AG04449 (cell line): ENCODE results near the gene ZIC5.

Source experiments
- CTCF ChIA-PET: fragments of 350-600 bp; formaldehyde crosslinking; extraction: SDS; loops from one replicate; lab custom pipeline; 2021; ENCODE audit warnings: antibody characterized with exemption; lab: Yijun Ruan, JAX
- POLR2A ChIA-PET: fragments of 400-600, 350-600 bp; formaldehyde crosslinking; extraction: SDS; loops from one replicate; lab custom pipeline; 2020; ENCODE audit warnings: antibody characterized with exemption, inconsistent platforms; lab: Yijun Ruan, JAX
- DNase-seq: peaks from one replicate; pipeline ENCODE4 v3.0.0-alpha.2; 2010; ENCODE audit warnings: low read depth, low spot score
- H3K4me3 ChIP-seq: 2 replicates; pipeline ENCODE4 v1.5.1; 2011; ENCODE audit warnings: low read depth, mild to moderate bottlenecking, control low read depth, low read length
- TF ChIP-seq, protein P1 (sequence below): IDR thresholded peaks from one replicate; pipeline ENCODE4 v1.5.1; 2011; ENCODE audit warnings: mild to moderate bottlenecking, moderate library complexity, low read length, control low read depth, inconsistent platforms; ENCODE audit not compliant: insufficient read depth; ENCODE audit errors: missing control alignments

ZIC5 gene

DNA sequence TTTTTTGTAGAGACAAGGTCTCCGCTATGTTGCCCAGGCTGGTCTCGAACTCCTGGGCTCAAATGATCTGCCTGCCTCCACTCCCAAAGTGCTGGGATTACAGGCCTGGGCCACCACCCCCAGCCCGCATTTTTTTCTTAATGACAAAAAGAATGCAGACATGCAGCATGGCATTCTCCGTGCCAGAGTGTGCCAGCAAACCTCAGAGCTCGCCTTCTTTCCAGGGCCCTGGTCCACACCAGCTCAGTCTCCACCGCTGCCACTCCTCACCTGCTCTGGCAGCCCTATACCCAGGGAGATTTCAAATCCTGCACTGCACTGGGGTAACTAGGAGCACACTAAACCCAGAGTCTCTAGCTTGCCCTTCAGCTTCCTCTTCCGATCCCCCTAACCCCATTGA lies 41.7 kb downstream of the ZIC5 start:
- POLR2A ChIA-PET, result no interaction called here
- TF ChIP-seq, protein P1, sequence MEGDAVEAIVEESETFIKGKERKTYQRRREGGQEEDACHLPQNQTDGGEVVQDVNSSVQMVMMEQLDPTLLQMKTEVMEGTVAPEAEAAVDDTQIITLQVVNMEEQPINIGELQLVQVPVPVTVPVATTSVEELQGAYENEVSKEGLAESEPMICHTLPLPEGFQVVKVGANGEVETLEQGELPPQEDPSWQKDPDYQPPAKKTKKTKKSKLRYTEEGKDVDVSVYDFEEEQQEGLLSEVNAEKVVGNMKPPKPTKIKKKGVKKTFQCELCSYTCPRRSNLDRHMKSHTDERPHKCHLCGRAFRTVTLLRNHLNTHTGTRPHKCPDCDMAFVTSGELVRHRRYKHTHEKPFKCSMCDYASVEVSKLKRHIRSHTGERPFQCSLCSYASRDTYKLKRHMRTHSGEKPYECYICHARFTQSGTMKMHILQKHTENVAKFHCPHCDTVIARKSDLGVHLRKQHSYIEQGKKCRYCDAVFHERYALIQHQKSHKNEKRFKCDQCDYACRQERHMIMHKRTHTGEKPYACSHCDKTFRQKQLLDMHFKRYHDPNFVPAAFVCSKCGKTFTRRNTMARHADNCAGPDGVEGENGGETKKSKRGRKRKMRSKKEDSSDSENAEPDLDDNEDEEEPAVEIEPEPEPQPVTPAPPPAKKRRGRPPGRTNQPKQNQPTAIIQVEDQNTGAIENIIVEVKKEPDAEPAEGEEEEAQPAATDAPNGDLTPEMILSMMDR, result no peak
- no peak overlapping the region for H3K4me3 ChIP-seq
- CTCF ChIA-PET, result no interaction called here
- no peak for DNase-seq

DNA sequence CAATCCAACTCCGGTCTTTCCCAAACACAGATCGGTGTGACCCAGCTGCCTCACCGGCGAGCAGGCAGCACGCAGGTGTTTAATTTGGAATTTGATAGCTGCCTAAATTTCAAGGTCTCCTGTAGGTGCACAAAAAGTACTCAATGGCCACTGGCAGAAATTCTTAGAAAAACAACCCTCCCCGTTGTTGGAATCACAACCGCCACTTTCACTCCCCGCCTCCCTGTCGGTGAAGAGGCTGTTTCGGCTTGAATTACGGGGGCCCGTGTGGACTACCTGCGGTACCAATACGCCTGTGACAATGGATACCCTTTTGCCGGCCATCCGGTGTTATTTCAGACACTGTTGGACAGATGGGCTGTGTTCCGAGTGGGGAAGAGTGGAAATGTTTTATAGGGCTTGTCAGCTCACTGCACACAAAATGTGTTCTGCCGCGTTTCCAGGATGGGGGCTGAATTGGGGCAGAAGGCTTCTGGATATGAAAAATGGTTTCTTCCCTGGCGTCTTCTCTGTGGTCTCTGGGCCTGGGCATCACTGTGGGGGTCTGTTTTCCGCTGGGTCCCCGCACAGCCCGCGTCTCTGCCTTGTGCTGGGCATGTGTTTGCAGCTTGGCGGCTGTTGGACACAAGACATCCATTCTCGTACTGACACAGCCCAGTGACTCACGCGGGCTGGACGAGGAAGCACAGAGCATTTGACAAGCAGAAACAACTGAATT lies 45.4 kb downstream of the ZIC5 start:
- DNase-seq, result no peak
- POLR2A ChIA-PET, result no interaction called here

DNA sequence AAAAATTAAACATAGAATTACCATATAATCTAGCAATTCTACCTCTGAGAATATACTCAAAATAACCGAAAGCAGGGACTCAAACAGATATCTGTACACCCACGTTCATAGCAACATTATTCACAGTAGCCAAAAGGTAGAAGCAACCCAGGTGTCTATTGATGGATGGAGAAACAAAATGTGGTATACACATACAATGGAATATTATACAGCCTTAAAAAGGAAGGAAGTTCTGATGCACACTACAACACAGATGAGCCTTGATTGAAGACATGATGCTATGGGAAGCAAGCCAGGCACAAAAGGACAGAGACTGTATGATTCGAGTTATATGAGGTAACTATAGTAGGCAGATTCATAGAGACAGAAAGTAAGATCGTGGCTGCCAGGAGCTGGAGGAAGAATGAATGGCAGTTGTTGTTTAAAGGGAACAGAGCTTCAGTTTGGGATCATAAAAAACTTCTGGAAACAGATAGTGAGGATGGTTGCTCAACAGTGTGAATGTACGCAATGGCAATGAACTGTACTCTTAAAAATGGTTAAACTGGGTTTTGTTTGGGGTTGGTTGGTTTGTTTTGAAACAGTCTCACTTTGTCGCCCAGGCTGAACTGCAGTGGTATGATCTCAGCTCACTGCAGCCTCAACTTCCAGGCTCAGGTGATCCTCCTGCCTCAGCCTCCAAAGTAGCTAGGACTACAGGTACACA lies 47.5 kb downstream of the ZIC5 start:
- TF ChIP-seq, protein P1, result no peak
- no peak for DNase-seq
- H3K4me3 ChIP-seq, result no peak overlapping the region
- ChIA-PET CTCF (no interaction called here), POLR2A (no interaction called here)

More for the DNA sequence above, 45.4 kb downstream of the ZIC5 start:
- TF ChIP-seq, protein P1, result no peak
- peak overlapping the region; percentile 29 for H3K4me3 ChIP-seq
- CTCF ChIA-PET, result interaction anchor here (1.0 to 2.8 kb wide), 3 partner anchors 10 to 617 kb away, joined by 3 to 16 read pairs (median 3); no protein-coding TSS in a partner anchor

DNA sequence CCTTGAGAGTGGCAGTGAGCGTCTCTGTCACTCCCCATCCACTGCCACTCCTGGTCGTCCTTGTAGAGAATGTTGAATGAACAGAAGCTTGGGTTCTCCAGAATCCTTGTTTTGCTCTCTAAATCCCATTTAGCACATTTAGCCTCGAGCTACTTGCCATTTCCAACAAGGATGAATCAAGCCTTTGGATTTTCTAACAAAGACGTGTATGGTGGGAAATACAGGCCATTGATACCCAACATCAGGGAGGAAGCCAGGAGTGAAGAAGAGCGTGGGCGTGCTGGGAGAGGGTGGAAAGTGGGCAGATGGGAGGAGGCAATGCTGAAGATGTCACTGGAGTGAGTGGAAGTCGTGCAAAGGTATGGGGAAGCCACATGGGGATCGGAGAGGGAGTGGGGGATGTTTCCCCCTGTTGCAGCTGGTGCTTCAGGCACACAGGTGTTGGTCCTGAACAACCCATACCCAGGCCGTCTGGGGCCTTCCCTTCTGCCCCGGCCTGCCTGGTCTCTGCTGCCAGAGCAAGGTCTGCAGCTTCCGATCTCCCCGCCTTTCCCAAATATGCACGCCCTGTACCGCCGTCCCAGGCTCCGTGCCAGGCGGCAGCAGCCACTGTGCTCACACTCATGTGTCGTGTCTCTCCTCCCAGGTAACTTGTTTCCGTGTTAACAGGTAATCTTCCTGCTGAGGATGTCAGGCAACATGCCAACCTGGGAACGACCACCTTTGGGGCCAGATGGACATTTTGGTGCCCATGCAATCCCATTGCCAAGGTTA lies 48.7 kb downstream of the ZIC5 start:
- TF ChIP-seq, protein P1, result no peak
- POLR2A ChIA-PET, result no interaction called here
- H3K4me3 ChIP-seq, result no peak overlapping the region
- CTCF ChIA-PET, result no interaction called here
- DNase-seq, result no peak

DNA sequence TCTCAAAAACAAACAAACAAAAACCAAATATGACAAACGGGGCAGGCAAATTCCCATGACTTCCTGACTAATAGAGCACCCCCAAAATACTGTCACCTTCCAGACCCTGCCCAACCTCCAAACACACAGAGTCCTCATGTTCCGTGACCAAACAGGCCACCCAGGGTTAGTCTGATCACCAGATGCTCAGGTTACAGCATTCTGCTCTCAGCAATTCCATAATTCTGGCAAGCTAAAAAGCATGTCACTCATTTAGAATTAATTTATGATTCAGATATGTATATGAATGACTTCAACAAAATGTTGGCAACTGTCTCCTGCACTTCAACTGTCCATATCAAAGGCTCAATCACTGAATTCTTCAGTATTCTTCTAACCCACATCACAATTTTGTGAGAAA lies 52.4 kb downstream of the ZIC5 start:
- CTCF ChIA-PET, result interaction anchor here (1.1 to 2.0 kb wide), 6 partner anchors 227 to 622 kb away, joined by 3 to 8 read pairs (median 5); no protein-coding TSS in a partner anchor
- TF ChIP-seq, protein P1, result no peak
- no peak for DNase-seq
- POLR2A ChIA-PET, result no interaction called here
- H3K4me3 ChIP-seq, result no peak overlapping the region
